GM12892 (cell line): Measurements from ENCODE around the gene RIPOR1.

ENCODE experiments used
- DNase-seq: peaks from one replicate; pipeline ENCODE4 v3.0.0; 2011; ENCODE audit not compliant: insufficient read length
- FAIRE-seq: peaks from 2 replicates; lab custom pipeline; 2011; peaks lifted over from hg19 to GRCh38; lab: Jason Lieb, UNC
- POLR2A ChIP-seq: IDR thresholded peaks from 2 replicates; pipeline ENCODE4 v1.6.1; 2011; ENCODE audit warnings: low read depth, low read length, control low read depth
- POLR2AphosphoS5 ChIP-seq: IDR thresholded peaks from 2 replicates; pipeline ENCODE4 v1.6.1; 2011; ENCODE audit warnings: low read depth, low read length, control low read depth
- TAF1 ChIP-seq: IDR thresholded peaks from 2 replicates; pipeline ENCODE4 v1.6.1; 2011; ENCODE audit warnings: low read depth, mild to moderate bottlenecking, control low read depth, low read length, borderline replicate concordance

The RIPOR1 gene

GRCh38 chr16:67544329-67544841 lies 15.8 kb downstream of the RIPOR1 start:
- DNase-seq: peak; percentile 5
- TF ChIP-seq TAF1: no peak
- no peak for TF ChIP-seq POLR2A
- no peak for FAIRE-seq

- TF ChIP-seq TAF1 (no peak), POLR2A (no peak), POLR2AphosphoS5 (no peak)
- no peak for DNase-seq
- FAIRE-seq: no peak
These were observed 16.4 kb downstream of the RIPOR1 start for GRCh38 chr16:67544844-67545664.

GRCh38 chr16:67545665-67546024 lies 17.0 kb downstream of the RIPOR1 start:
- TF ChIP-seq TAF1: no peak
- TF ChIP-seq POLR2A: no peak; the same call in 1 of the 2 replicates
- no peak for TF ChIP-seq POLR2AphosphoS5
- DNase-seq (no peak), FAIRE-seq (no peak)

GRCh38 chr16:67546091-67546501 lies 17.5 kb downstream of the RIPOR1 start:
- DNase-seq (no peak), FAIRE-seq (no peak)
- TF ChIP-seq TAF1: no peak
- TF ChIP-seq POLR2AphosphoS5: no peak
- TF ChIP-seq POLR2A: no peak

GRCh38 chr16:67546761-67547422 lies 18.3 kb downstream of the RIPOR1 start:
- no peak; the same call in 1 of the 2 replicates for TF ChIP-seq POLR2AphosphoS5
- TF ChIP-seq POLR2A: no peak; the same call in 1 of the 2 replicates
- TF ChIP-seq TAF1: no peak
- FAIRE-seq: peak; percentile 94
- DNase-seq: peak; percentile 86

- TF ChIP-seq POLR2AphosphoS5: peak; percentile 7; the same call in 1 of the 2 replicates
- no peak for TF ChIP-seq TAF1
- peak; percentile 55 for TF ChIP-seq POLR2A
- FAIRE-seq: no peak
- no peak for DNase-seq
These were observed 19.0 kb downstream of the RIPOR1 start for GRCh38 chr16:67547423-67548264.

- no peak for FAIRE-seq
- TF ChIP-seq TAF1 (no peak), POLR2AphosphoS5 (no peak), POLR2A (no peak)
- DNase-seq: no peak
These were observed 19.9 kb downstream of the RIPOR1 start for GRCh38 chr16:67548265-67549126.

- TF ChIP-seq TAF1 (no peak), POLR2AphosphoS5 (no peak), POLR2A (no peak)
- DNase-seq (no peak), FAIRE-seq (no peak)
These were observed 20.6 kb downstream of the RIPOR1 start for GRCh38 chr16:67549240-67549639.

- no peak for DNase-seq
- FAIRE-seq: no peak
- TF ChIP-seq TAF1: no peak
- TF ChIP-seq POLR2AphosphoS5: no peak
- no peak for TF ChIP-seq POLR2A
These were observed 21.3 kb downstream of the RIPOR1 start for GRCh38 chr16:67549936-67550335.

GRCh38 chr16:67551091-67551490 lies 22.5 kb downstream of the RIPOR1 start:
- DNase-seq: no peak
- TF ChIP-seq TAF1: no peak
- TF ChIP-seq POLR2AphosphoS5: no peak
- TF ChIP-seq POLR2A: no peak

More at GRCh38 chr16:67551091-67551490, 22.5 kb downstream of the RIPOR1 start:
- no peak for FAIRE-seq
